Neural cell (in vitro differentiated cells): ENCODE data around the gene GLT8D2. TPM values are rescaled to one million over a fixed set of nuclear protein-coding genes. Genes with fewer than 3 reads are reported as not detected.

Source experiments
- H2AFZ ChIP-seq: fragments of 200-600, 300-800 bp; sonication (generic), shearing (Covaris generic); 2 replicates; pipeline ENCODE4 v1.6.0; 2014; ENCODE audit warnings: low read depth, mild to moderate bottlenecking, antibody characterized with exemption, low read length, moderate library complexity
- H3F3A ChIP-seq: fragments of 200-600 bp; shearing (Covaris generic); 2 replicates; pipeline ENCODE4 v1.6.1; 2016; ENCODE audit warnings: mild to moderate bottlenecking, moderate library complexity, mixed read lengths, antibody characterized with exemption, low read length; ENCODE audit not compliant: insufficient read depth, poor library complexity, severe bottlenecking
- H3K27ac ChIP-seq: fragments of 200-600, 300-800 bp; sonication (generic), shearing (Covaris generic); 2 replicates; pipeline ENCODE4 v1.5.1; 2014; ENCODE audit warnings: mild to moderate bottlenecking, low read length, moderate library complexity
- H3K27me3 ChIP-seq: fragments of 300-800, 200-600 bp; sonication (generic), shearing (Covaris generic); 2 replicates; pipeline ENCODE4 v1.6.0; 2014; ENCODE audit warnings: mild to moderate bottlenecking, low read depth, low read length, moderate library complexity; ENCODE audit not compliant: insufficient read depth
- H3K36me3 ChIP-seq: fragments of 300-800, 200-600 bp; sonication (generic), shearing (Covaris generic); 2 replicates; pipeline ENCODE4 v1.5.1; 2014; ENCODE audit warnings: mild to moderate bottlenecking, antibody characterized with exemption, low read length, moderate library complexity; ENCODE audit not compliant: insufficient read depth
- H3K4me2 ChIP-seq: fragments of 300-800, 200-600 bp; sonication (generic), shearing (Covaris generic); 2 replicates; pipeline ENCODE4 v1.6.0; 2014; ENCODE audit warnings: mild to moderate bottlenecking, low read length
- H3K4me3 ChIP-seq: fragments of 300-800, 200-600 bp; sonication (generic), shearing (Covaris generic); 2 replicates; pipeline ENCODE4 v1.5.1; 2014; ENCODE audit warnings: mild to moderate bottlenecking, low read length, moderate library complexity
- H3K79me2 ChIP-seq: fragments of 200-600 bp; shearing (Covaris generic); replicated peaks from 2 replicates; pipeline ENCODE4 v1.6.0; 2014; ENCODE audit warnings: mild to moderate bottlenecking, low read length, moderate library complexity; ENCODE audit not compliant: insufficient read depth
- H3K9ac ChIP-seq: fragments of 300-800, 200-600 bp; sonication (generic), shearing (Covaris generic); 2 replicates; pipeline ENCODE4 v1.6.1; 2016; ENCODE audit warnings: mild to moderate bottlenecking, low read length, mixed read lengths
- H3K9me2 ChIP-seq: fragments of 200-600 bp; shearing (Covaris generic); 2 replicates; pipeline ENCODE4 v1.6.1; 2016; ENCODE audit warnings: mild to moderate bottlenecking, low read length, mixed read lengths; ENCODE audit not compliant: insufficient read depth
- H3K9me3 ChIP-seq: fragments of 200-600, 300-800 bp; sonication (generic), shearing (Covaris generic); 2 replicates; pipeline ENCODE4 v1.6.1; 2016; ENCODE audit warnings: mild to moderate bottlenecking, mixed run types, low read length, moderate library complexity, mixed read lengths
- H4K20me1 ChIP-seq: fragments of 200-600 bp; shearing (Covaris generic); 2 replicates; pipeline ENCODE4 v1.6.1; 2016; ENCODE audit warnings: mild to moderate bottlenecking, mixed run types; ENCODE audit not compliant: insufficient read depth
- CTCF ChIP-seq: fragments of 450-650 bp; IDR thresholded peaks from 2 replicates; pipeline ENCODE4 v1.5.1; 2014; ENCODE audit warnings: antibody characterized with exemption, mild to moderate bottlenecking, moderate library complexity; ENCODE audit not compliant: poor library complexity, severe bottlenecking
- EP300 ChIP-seq: fragments of 450-650 bp; conservative IDR thresholded peaks from 2 replicates; pipeline ENCODE4 v1.6.1; 2014; ENCODE audit warnings: antibody characterized with exemption, mild to moderate bottlenecking, moderate library complexity; ENCODE audit not compliant: poor library complexity, severe bottlenecking
- EZH2 ChIP-seq: fragments of 200-600, 300-800 bp; shearing (Covaris generic), sonication (generic); IDR thresholded peaks from 2 replicates; pipeline ENCODE4 v1.6.1; 2014; ENCODE audit warnings: antibody characterized with exemption, low read length, borderline replicate concordance, mild to moderate bottlenecking; ENCODE audit not compliant: insufficient read depth, poor library complexity, severe bottlenecking
- MXI1 ChIP-seq: fragments of 450-650 bp; conservative IDR thresholded peaks from 2 replicates; pipeline ENCODE4 v1.6.1; 2014; ENCODE audit warnings: antibody characterized with exemption, mild to moderate bottlenecking; ENCODE audit not compliant: poor library complexity, severe bottlenecking
- POLR2AphosphoS5 ChIP-seq: IDR thresholded peaks from 2 replicates; pipeline ENCODE4 v1.6.1; 2012
- RAD21 ChIP-seq: fragments of 450-650 bp; conservative IDR thresholded peaks from 2 replicates; pipeline ENCODE4 v1.6.1; 2014; ENCODE audit warnings: antibody characterized with exemption, mild to moderate bottlenecking, moderate library complexity
- REST ChIP-seq: IDR thresholded peaks from 2 replicates; pipeline ENCODE4 v1.6.1; 2012; ENCODE audit warnings: borderline replicate concordance
- SMC3 ChIP-seq: fragments of 450-650 bp; conservative IDR thresholded peaks from 2 replicates; pipeline ENCODE4 v1.6.1; 2014; ENCODE audit warnings: antibody characterized with exemption, mild to moderate bottlenecking, moderate library complexity; ENCODE audit not compliant: poor library complexity
- TAF1 ChIP-seq: IDR thresholded peaks from 2 replicates; pipeline ENCODE4 v1.6.1; 2012; ENCODE audit warnings: low read depth
- polyA plus RNA-seq: library from polyadenylated mRNA; depleted of rRNA; stranded (reverse); fragments of >200 nt; gene quantifications from 2 replicates; pipeline ENCODE4 v1.2.3, GENCODE V29; 2014

Gene GLT8D2
- polyA plus RNA-seq, 1 donor from 2014 or later = 8.3 TPM

- Histone ChIP-seq H3K36me3 (peaks cover 24% of the 10 kb centered on the region), H3K9ac (no peak overlapping the region), H4K20me1 (no peaks in the 10 kb centered on the region), H3K9me2 (no peaks in the 10 kb centered on the region), H3K4me3 (no peak overlapping the region), H3F3A (no peaks in the 10 kb centered on the region), H3K9me3 (no peaks in the 10 kb centered on the region), H3K79me2 (no peaks in the 10 kb centered on the region), H3K27ac (no peak overlapping the region), H3K4me2 (no peak overlapping the region), H3K27me3 (no peaks in the 10 kb centered on the region), H2AFZ (no peak overlapping the region)
- TF ChIP-seq REST (no peak), TAF1 (no peak), CTCF (no peak), RAD21 (no peak), SMC3 (no peak), EP300 (no peak), POLR2AphosphoS5 (no peak), MXI1 (no peak), EZH2 (no peak)
Measured at GRCh38 chr12:104095289-104095688, 45.3 kb upstream of the GLT8D2 start.

- Histone ChIP-seq H3K9me3 (no peaks in the 10 kb centered on the region), H4K20me1 (no peaks in the 10 kb centered on the region), H3K9ac (no peak overlapping the region), H3K27me3 (no peaks in the 10 kb centered on the region), H3K27ac (no peak overlapping the region), H3F3A (no peaks in the 10 kb centered on the region), H3K4me3 (no peak overlapping the region), H2AFZ (no peak overlapping the region), H3K36me3 (peaks cover 24% of the 10 kb centered on the region), H3K9me2 (no peaks in the 10 kb centered on the region), H3K79me2 (no peaks in the 10 kb centered on the region), H3K4me2 (no peak overlapping the region)
- TF ChIP-seq EP300 = no peak
- no peak for TF ChIP-seq SMC3
- no peak for TF ChIP-seq POLR2AphosphoS5
- no peak for TF ChIP-seq TAF1
- no peak for TF ChIP-seq EZH2
- no peak for TF ChIP-seq REST
Measured at GRCh38 chr12:104094284-104094683, 44.3 kb upstream of the GLT8D2 start.
